GM12873 (cell line): ENCODE results near the gene DNMT1.

ENCODE experiments used
- TF ChIP-seq, protein P1 (sequence below): IDR thresholded peaks from 2 replicates; pipeline ENCODE4 v1.5.1; 2012; ENCODE audit warnings: low read depth, mild to moderate bottlenecking, moderate library complexity, low read length, control low read depth; ENCODE audit not compliant: insufficient read depth; ENCODE audit errors: missing control alignments

DNMT1 gene

GRCh38 chr19:10095622-10095947, 99.2 kb downstream of the DNMT1 start:
- TF ChIP-seq, protein P1, sequence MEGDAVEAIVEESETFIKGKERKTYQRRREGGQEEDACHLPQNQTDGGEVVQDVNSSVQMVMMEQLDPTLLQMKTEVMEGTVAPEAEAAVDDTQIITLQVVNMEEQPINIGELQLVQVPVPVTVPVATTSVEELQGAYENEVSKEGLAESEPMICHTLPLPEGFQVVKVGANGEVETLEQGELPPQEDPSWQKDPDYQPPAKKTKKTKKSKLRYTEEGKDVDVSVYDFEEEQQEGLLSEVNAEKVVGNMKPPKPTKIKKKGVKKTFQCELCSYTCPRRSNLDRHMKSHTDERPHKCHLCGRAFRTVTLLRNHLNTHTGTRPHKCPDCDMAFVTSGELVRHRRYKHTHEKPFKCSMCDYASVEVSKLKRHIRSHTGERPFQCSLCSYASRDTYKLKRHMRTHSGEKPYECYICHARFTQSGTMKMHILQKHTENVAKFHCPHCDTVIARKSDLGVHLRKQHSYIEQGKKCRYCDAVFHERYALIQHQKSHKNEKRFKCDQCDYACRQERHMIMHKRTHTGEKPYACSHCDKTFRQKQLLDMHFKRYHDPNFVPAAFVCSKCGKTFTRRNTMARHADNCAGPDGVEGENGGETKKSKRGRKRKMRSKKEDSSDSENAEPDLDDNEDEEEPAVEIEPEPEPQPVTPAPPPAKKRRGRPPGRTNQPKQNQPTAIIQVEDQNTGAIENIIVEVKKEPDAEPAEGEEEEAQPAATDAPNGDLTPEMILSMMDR = no peak

GRCh38 chr19:10093295-10094186, 101.2 kb downstream of the DNMT1 start:
- TF ChIP-seq, protein P1 = no peak

DNA sequence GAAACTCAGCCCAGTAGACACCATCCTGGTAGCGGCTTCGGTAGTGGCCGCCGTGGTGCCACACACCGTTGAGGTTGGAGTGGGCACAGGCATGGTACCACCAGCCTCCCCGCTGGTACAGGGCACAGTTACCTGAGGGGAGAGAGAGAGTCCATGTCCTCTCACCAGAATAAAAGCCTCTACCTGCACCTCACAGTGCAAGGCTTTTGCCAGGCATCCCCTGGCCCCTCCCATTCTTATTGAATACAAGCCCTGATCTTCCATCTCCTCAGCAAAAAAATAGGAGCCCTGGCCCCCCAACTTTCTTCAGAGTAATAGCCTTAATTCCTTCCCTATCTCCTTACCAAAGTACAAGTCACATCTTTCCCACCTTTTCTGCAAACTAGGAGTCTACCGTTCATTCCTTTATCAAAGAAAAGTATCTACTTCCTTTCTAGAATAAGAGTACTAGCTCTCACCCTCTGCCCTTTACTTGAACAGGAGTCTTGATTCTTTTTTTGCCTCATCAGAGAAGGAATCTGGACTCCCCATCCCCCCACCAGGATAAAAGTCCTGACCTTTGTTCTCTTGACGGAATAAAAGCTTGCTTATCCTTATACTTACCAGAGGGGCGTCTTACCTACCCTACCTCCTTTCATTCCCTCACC, 102.0 kb downstream of the DNMT1 start:
- TF ChIP-seq, protein P1 = no peak

DNA sequence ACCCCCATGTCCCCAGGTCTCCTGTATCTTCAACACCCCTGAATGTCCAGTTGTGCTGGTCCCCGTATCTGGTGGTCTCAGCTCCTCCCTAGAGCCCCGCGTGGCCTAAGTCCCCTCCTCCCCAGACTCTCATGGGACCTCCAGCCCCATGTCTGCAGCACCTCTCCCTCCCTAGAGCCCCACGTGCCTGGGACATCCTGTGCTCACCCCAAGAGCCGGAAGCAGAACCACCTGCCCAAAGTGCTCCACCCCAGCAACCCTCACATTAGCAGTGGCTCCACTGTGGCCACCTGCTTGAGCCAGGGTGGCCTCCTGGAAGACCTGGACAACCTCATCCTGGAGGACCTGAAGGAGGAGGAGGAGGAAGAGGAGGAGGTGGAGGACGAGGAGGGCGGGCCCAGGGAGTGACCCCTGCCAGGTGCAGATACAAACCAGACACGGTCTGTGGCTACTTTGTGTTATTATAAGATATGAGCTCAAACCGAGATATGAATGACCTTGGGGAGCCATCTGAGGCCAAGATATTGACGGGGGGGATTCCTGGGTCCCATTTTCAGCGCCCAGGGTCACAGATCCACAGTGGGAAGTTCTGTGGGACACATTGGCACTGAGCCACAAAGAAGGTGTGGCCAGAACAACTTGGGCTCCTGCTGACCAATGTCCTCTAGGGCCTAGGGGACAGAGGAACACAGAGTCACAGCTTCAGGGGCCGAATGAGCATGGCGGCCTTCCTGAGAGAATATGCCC, 102.7 kb downstream of the DNMT1 start:
- TF ChIP-seq, protein P1 = no peak

GRCh38 chr19:10091370-10091687, 103.4 kb downstream of the DNMT1 start:
- TF ChIP-seq, protein P1 = no peak

DNA sequence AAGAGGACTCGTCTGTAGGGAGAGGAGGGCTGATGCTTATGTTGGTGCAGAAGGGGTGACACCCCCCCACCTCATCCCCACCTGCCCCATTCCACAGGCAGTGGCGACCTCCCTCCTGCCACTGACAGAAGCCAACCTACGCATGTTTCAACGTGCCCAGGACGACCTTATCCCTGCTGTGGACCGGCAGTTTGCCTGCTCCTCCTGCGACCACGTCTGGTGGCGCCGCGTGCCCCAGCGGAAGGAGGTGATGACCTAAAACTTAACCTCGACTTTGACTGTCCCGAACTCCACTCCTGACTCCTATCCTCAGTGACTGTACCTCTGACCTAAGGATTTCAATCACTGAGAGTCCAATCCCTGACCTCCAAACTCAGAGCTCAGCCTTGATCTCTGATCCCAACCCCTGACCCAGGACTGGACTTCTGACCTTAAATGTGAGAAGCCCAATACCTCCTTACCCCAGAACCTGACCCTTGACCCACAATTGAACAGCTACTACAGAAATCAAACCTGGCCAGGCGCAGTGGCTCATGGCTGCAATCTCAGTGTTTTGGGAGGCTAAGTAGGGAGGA, 104.9 kb downstream of the DNMT1 start:
- TF ChIP-seq, protein P1 = no peak

DNA sequence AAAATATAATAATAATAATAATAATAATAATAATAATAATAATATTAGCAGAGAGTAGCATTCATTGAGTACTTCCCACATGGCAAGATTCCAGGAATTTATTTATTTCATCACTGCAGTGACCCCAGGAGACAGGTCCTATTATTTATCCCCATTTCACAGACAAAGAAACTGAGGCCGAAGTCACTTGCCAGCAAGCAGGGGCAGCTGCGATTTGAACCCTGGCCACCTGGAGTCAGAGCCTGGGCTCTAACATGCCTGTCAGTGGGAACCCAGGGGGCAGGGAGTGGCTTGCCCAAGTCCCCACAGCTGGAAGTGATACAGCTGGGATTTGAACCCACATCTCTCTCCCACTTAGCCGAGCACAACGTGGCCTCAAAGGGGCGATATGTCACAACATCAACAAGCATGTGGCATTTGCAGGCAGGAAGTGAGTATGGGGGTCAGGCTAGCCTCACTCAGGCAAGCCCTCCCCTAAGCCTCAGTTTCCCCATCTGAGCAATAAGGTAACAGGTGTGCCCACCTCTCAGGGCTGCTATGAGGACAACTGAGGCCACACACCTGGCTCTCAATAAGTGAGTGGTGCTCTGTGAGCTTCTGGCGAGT, 105.7 kb downstream of the DNMT1 start:
- TF ChIP-seq, protein P1 = no peak
